ENCODE results near the gene ALOX5. TPM values are rescaled to one million over a fixed set of nuclear protein-coding genes. Genes with fewer than 3 reads are reported as not detected.

The ALOX5 gene
- total RNA-seq, 1 donor from 2014 or later: not detected

DNA sequence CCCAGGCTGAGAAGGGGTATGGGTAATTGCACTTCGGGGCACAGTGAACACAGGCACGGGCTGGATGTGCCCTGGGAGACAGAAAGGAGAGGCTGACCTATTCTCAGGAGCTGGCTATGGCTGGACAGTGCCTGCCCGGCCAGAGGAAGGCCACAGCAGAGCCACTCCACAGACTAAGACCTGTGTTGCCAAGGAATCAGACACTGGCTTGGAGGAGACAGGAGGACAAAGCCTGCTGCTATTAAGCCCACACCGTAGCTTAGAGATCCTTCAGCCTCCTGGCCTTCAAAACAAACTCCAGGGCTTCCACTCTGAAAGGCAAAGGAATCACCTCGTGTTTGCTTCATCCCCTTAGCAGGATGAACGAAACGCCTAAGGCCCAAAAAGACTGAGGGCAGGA is 82.2 kb downstream of the ALOX5 start:
- DNase-seq (ENCODE audit: low read depth, low spot score): no peak
- Mint-ChIP-seq H3K27me3 (ENCODE audit: low read depth) (no peaks in the 10 kb centered on the region), H3K27ac (ENCODE audit: unreplicated experiment) (no peak overlapping the region), H3K4me3 (no peak overlapping the region), H3K9me3 (no peaks in the 10 kb centered on the region), H3K4me1 (no peaks in the 10 kb centered on the region), H3K36me3 (ENCODE audit: low read depth) (peaks cover 2% of the 10 kb centered on the region)
- TF ChIP-seq, protein P1, sequence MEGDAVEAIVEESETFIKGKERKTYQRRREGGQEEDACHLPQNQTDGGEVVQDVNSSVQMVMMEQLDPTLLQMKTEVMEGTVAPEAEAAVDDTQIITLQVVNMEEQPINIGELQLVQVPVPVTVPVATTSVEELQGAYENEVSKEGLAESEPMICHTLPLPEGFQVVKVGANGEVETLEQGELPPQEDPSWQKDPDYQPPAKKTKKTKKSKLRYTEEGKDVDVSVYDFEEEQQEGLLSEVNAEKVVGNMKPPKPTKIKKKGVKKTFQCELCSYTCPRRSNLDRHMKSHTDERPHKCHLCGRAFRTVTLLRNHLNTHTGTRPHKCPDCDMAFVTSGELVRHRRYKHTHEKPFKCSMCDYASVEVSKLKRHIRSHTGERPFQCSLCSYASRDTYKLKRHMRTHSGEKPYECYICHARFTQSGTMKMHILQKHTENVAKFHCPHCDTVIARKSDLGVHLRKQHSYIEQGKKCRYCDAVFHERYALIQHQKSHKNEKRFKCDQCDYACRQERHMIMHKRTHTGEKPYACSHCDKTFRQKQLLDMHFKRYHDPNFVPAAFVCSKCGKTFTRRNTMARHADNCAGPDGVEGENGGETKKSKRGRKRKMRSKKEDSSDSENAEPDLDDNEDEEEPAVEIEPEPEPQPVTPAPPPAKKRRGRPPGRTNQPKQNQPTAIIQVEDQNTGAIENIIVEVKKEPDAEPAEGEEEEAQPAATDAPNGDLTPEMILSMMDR (conservative IDR thresholded peaks at IDR 0.05): no peak

DNA sequence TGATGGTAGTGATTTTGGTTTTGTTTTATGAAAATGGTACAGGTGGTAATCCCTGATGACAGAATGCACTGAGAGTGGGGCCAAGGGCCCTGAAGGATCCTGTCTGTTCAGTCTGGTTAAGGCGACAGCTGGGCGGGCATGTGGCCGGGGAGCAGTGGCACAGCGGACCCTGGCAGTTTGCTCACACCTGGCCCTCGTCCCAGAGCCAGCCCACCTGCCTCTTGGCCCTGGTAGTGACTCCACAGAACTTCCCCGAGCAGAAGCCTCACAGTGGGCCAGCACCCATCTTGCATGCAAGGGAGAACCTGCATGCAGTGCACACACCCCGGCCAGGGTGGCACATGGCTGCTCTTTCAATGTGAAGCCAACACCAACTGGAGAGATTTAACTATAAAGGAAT is 82.8 kb downstream of the ALOX5 start:
- H3K4me1 Mint-ChIP-seq: no peaks in the 10 kb centered on the region
- no peak for DNase-seq (ENCODE audit: low read depth, low spot score)
- H3K36me3 Mint-ChIP-seq (ENCODE audit: low read depth): peaks cover 2% of the 10 kb centered on the region
- no peak overlapping the region for H3K4me3 Mint-ChIP-seq
- no peaks in the 10 kb centered on the region for H3K9me3 Mint-ChIP-seq
- H3K27me3 Mint-ChIP-seq (ENCODE audit: low read depth): no peaks in the 10 kb centered on the region
- TF ChIP-seq, protein P1 (conservative IDR thresholded peaks at IDR 0.05): no peak
- H3K27ac Mint-ChIP-seq (ENCODE audit: unreplicated experiment): no peak overlapping the region

GRCh38 chr10:45457487-45457886 is 83.5 kb downstream of the ALOX5 start:
- Mint-ChIP-seq H3K9me3 (no peaks in the 10 kb centered on the region), H3K4me3 (no peak overlapping the region), H3K27ac (ENCODE audit: unreplicated experiment) (no peak overlapping the region), H3K36me3 (ENCODE audit: low read depth) (peaks cover 2% of the 10 kb centered on the region), H3K4me1 (no peaks in the 10 kb centered on the region), H3K27me3 (ENCODE audit: low read depth) (no peaks in the 10 kb centered on the region)
- TF ChIP-seq, protein P1 (conservative IDR thresholded peaks at IDR 0.05): no peak
- no peak for DNase-seq (ENCODE audit: low read depth, low spot score)

- H3K27me3 Mint-ChIP-seq (ENCODE audit: low read depth): no peaks in the 10 kb centered on the region
- no peaks in the 10 kb centered on the region for H3K9me3 Mint-ChIP-seq
- H3K36me3 Mint-ChIP-seq (ENCODE audit: low read depth): peaks cover 2% of the 10 kb centered on the region
- DNase-seq (ENCODE audit: low read depth, low spot score): no peak
- TF ChIP-seq, protein P1 (conservative IDR thresholded peaks at IDR 0.05): no peak
- peaks cover 5% of the 10 kb centered on the region for H3K4me1 Mint-ChIP-seq
- no peak overlapping the region for H3K27ac Mint-ChIP-seq (ENCODE audit: unreplicated experiment)
- H3K4me3 Mint-ChIP-seq: no peak overlapping the region
Measured at GRCh38 chr10:45460235-45460878, 86.3 kb downstream of the ALOX5 start.

GRCh38 chr10:45461034-45461433 is 87.0 kb downstream of the ALOX5 start:
- no peak for DNase-seq (ENCODE audit: low read depth, low spot score)
- H3K36me3 Mint-ChIP-seq (ENCODE audit: low read depth): peaks cover 2% of the 10 kb centered on the region
- TF ChIP-seq, protein P1 (conservative IDR thresholded peaks at IDR 0.05): no peak
- H3K27ac Mint-ChIP-seq (ENCODE audit: unreplicated experiment): peak overlapping the region; percentile 8
- no peak overlapping the region for H3K4me3 Mint-ChIP-seq
- peaks cover 5% of the 10 kb centered on the region for H3K4me1 Mint-ChIP-seq
- no peaks in the 10 kb centered on the region for H3K27me3 Mint-ChIP-seq (ENCODE audit: low read depth)
- no peaks in the 10 kb centered on the region for H3K9me3 Mint-ChIP-seq

Data from neural crest cell (in vitro differentiated cells).